Testis (tissue), 2 donors: ENCODE data around the gene OR4D1.

Source experiments
- CTCF ChIP-seq, 3 experiments: fragments of 450-650 bp in 2 of 3; fragments of 200-600 bp in 1 of 3; sonication (generic) in 1 of 3; IDR thresholded peaks; one replicate each; pipeline ENCODE4 v1.5.1; 2016 to 2019; ENCODE audit warnings: antibody characterized with exemption in 3 of 3, mild to moderate bottlenecking in 2 of 3, moderate library complexity in 1 of 3
- POLR2A ChIP-seq: fragments of 450-650 bp; IDR thresholded peaks from one replicate; pipeline ENCODE4 v1.6.1; 2017; ENCODE audit warnings: antibody characterized with exemption, mild to moderate bottlenecking, moderate library complexity

GRCh38 chr17:58174871-58175270, 26.7 kb downstream of the OR4D1 start:
- no peak for TF ChIP-seq POLR2A
- TF ChIP-seq CTCF (IDR thresholded peaks at IDR 0.05), result no peak
